Activated CD8-positive, alpha-beta memory T cell treated with anti-CD3 and anti-CD28 coated beads, Interleukin-2, amount 50 U/mL, for 4 hours (primary cell): ENCODE data around the gene GALNT10.

Experiments
- DNase-seq: peaks from one replicate; pipeline ENCODE4 v3.0.0-alpha.2; 2020

Gene GALNT10

DNA sequence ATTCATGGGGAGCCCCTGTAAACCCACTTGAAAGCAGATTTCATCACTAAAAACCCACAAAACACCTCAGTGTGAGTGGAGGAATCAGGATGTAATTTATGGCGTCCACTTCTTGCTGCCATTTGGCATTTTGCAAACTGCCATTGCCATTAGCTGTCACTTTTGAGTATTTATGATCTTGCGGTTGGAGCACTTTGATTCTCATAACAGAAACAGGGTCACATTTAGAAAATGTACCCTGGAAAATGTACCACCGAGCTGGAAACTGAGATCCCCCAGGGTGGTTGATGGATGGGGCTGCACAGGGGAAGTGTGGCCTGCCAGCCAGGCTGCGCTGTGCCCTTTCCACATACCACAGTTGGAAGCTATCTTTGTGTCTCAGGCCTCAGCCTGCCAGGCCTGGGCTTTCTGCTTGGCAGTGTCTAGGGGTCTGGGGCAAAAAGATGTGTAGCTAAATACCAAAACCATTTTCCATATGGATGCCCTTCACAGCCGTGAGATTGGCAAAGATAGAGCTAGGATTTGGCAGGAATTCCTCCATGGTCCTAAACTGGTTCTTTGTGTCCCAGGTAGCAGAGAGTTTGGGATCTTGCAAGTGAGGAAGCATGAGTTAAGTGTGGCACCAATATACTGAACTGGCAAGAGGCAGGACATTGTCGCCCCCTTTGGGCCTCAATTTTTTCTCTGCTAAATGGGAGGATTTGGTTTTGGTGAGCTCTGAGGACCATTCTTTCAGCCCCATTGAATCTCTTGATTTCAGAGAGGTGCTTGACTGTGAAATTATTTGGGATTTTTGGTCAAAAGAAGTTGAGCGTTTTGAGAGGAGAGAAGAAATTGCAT lies 46.2 kb downstream of the GALNT10 start:
- no peak for DNase-seq

DNA sequence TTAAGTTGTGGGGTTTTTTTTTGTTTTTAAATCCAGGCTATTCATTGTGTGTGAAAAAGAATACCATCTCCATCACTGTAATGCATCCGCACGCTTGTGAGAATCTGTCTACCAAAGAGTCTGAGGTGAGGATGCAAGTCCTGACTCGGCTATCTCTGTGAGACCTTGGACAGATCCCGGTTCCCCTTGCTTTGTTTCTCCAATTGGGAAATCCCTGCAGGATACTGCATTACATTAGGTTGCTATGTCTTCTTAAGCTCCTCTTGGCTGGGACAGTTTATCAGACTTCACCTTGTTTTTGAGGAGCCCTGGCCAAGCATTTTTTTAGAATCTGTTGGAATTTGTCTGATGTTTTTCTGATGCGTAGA lies 46.8 kb downstream of the GALNT10 start:
- no peak for DNase-seq

- DNase-seq = no peak
Observed at GRCh38 chr5:154237946-154238345, 47.4 kb downstream of the GALNT10 start.

DNA sequence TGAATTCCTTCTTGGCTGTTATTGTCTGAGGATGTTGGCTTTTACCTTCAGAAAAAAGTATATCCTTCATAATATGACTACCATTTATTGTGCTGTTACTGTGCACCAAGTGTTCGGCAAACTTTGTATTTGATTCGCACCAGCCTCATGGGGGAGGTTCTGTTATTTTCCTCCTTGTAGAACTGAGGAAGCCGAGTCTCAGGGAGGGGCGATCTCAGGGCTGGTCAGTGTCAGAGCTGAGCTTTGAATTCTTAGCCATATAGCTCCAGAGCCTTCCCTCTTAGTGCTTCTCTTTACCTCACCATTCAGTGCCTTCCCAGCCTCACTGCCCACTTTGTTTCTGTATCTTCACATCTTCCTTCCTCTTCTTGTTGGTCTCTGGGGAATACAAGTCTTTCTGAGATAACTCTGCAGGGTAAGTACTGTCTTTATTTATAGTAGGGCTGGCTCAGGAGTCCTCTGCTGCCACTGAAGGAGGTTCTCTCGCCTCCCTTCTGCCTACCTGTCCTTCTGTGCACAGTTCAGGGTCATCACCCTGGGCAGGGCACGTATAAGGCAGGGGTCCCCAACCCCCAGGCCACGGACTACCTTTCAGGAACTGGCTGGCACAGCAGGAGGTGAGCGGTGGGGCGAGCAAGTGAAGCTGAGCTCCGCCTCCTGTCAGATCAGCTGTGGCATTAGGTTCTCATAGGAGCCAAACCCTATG lies 48.4 kb downstream of the GALNT10 start:
- DNase-seq = no peak

DNA sequence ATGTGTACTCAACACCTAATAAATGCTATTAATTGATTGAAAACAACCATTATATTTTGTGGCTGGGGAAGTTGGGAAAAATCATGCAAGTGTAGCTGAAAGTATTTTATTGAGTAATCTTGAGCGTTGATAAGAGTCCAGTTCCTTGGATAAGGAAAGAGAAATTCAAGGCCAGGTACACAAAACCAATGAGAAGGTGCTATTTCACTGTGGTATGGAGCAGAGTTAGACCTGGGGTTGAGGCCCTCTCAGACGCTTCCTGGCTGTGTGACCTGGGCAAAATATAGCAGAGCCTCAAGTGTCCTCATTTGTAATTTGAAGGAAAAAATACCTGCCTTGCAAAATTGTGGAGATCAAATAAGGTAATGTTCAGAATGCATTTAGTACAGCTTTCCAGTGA lies 50.1 kb downstream of the GALNT10 start:
- no peak for DNase-seq

DNA sequence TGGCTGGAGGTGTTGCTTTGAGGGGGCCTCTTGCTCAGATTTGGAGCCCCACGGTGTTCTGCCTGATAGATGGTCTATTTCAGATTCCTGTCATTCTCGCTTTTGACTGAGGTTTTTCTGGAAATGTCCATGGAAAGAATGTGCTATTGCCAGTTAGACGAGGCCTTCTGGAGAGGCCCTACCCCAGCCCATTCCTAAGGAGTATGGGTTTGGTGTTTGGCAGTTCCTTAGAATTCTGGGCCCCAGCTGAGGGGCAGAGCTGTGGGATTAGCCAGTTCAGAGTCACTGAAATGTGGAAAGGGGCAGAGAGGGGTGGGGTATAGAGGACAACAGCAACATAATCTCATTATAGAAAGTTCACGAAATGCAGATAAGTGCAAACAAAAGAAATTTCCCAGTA lies 50.5 kb downstream of the GALNT10 start:
- no peak for DNase-seq

GRCh38 chr5:154242442-154242841 lies 51.9 kb downstream of the GALNT10 start:
- no peak for DNase-seq

- no peak for DNase-seq
Observed at GRCh38 chr5:154242964-154243376, 52.4 kb downstream of the GALNT10 start.

DNA sequence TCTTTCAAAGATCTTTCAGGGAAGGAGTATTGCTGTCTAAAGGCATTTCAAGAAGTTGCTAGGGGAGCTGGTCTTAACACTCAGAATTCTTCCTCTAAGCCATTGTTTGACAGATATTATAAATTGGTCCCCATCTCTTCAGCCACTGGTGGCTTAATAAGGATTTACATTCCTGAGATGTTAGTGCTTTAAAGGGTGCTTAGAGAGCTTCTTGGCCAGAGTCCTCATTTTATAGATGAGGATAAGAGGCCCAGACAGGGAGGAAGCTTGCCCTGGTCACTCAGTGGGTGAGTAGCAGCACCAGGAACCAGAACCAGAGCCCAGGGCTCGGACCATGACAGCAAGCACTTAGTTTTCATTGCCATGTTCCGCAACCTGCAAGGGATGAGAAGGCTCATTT lies 53.2 kb downstream of the GALNT10 start:
- DNase-seq = no peak

- no peak for DNase-seq
Observed at GRCh38 chr5:154244476-154244875, 53.9 kb downstream of the GALNT10 start.

DNA sequence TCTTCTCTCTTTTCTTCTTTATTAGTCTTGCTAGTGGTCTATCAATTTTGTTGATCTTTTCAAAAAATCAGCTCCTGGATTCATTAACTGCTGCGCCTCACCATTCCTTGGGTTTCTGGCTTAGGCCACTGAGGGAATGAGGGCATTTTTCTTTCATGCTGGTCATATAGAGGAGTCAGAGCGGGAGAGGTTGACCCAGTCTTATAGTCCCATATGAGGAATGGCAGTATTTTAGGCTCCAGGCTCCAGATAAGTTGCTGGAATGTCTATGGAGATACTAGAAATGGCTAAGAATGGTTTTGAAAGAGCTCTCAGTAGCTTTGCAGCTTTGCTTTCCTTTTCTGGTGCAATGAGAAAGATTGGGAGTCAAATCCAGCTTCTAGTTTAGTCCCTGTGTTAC lies 58.2 kb downstream of the GALNT10 start:
- no peak for DNase-seq

DNA sequence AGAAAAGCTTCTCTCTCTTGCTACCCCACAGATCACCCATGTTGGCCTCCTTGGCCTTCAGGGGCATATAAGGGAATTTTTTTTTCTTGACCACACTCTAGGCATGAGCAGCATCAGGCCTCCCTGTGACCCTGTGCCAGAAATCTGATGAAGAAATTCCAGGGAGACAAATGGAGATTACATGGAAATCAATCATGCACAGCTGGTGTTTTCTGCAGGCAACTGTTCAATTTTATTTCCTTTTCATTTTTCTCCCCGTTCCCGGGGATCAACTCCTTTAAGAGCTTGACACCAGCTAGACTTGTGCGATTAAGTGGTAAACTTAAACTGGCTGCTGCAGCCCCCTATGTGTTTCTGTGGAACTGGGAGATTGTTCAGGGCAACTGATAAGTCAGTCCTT lies 59.3 kb downstream of the GALNT10 start:
- no peak for DNase-seq

GRCh38 chr5:154251529-154251928 lies 61.0 kb downstream of the GALNT10 start:
- DNase-seq = no peak

- DNase-seq = no peak
Observed at GRCh38 chr5:154253807-154254206, 63.3 kb downstream of the GALNT10 start.

DNA sequence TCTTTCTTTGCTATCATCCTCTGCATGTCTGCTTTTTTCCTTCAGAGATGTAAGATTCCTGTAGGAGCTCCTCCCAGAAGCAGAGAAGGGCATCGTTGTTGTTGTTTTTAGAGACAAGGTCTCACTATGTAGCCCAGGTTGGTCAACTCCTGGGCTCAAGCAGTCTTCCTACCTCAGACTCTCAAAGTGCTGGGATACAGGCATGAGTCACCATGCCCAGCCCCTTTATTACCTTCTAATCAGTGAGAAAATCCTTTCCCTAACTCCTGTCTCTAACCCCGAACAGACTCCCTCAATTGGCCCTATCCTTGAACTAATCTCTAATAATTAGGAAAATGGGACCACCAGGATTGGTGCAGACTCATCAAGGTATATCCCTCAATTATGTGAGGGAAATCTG lies 64.4 kb downstream of the GALNT10 start:
- no peak for DNase-seq

DNA sequence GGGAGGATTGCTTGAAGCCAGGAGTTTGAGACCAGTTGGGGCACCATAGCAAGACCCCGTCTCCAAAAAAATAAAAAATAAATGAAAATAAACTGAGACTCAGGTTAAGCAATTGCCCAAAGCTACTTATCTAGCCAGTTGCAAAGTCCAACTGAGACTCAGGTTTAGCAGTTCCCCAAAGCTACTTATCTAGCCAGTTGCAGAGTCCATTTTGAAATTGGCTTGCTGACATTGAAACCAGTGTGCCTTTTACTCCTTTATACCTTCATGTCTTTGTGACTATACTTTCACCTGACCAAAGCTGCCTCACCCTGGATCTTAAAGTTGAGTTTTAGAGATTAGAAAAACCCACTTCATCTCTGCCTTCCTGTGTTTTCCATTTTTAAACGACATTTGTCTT lies 66.5 kb downstream of the GALNT10 start:
- no peak for DNase-seq

DNA sequence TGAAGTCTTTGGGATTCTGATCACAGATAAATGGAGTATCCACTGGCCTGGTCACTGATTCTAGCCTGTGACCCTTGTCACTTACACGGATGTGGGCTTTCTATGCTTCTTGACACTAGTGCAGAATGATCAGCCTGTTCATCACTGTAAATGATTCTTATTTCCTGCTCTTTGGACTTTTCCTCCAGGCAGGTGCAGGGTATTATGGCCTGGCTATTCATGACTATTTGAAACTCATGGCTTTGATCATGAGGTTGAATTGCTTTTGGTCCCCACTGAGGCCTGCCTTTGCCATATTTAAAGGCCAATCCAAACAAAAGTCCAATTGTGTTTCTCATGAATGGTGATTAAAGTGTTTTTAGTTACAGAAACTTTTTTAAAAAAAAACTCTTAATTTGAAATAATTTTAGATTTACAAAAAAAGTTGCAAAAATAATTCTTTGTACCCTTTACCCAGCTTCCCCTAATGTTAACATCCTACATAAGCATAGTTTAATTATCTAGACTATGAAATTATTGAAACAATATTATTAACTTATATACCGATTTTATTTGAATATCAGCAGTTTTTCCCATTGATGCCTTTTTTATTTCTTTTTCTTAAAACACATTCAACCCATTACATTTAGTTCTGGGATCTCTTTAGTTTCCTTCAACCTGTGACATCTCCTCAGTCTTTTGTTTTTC lies 68.1 kb downstream of the GALNT10 start:
- DNase-seq = no peak

- DNase-seq = no peak
Observed at GRCh38 chr5:154260224-154260927, 69.8 kb downstream of the GALNT10 start.

GRCh38 chr5:154262342-154262741 lies 71.8 kb downstream of the GALNT10 start:
- no peak for DNase-seq

DNA sequence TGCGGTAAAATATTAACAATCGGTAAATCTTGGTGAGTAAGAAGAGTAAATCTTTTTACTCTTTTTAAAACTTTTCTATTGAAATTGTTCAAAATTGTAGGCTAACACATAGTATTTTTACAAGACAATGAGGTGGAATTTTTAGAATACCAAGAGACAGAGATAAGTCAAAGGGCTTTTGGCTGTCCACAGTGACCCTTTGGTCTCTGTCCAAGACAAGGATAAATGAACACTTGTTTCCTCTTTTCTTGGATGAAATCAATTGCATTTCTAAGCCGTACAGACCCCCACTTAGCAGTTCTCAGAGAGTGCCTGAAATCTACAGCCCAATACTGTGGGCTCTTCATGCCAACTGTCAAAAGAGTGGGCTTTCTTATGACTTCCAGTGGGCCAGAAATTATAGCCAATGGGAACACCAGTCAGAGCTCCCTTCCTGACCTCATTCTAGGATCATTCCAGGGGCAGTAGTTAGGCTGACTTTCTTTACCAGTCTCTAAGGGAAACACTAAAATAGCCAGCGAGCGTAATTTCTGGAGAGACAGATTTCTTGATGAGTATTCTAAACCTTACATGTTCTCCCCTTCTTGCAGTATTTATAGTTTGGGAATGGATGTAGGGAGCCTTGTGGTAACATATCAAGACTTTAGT lies 74.1 kb downstream of the GALNT10 start:
- no peak for DNase-seq

DNA sequence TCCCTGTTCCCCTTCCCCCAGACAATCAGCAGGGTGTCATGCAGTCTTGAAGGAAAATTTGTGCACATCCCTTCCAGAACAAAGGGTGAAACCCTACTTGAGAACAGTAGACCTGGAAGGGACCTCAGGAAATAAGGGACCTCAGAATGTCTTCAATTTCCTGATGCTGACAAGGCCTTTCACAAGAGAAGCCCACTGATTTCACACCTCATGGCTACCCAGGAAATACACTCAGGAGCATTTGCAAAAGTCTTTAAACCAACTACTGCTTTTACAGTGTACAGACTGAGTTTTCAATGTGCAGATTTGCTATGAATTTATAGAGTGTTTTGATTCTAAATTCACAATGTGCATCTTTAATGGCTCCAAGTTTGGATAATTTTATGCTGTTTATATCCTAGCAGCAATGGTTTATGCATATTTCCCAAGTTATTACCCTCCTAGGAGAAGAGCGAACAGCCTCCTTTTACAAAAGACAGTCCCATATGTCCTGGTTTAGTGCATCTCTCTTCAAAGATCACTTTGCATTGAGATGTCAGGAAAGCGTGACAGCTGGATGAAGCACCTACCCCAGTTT lies 74.8 kb downstream of the GALNT10 start:
- no peak for DNase-seq

- no peak for DNase-seq
Observed at GRCh38 chr5:154267516-154267915, 77.0 kb downstream of the GALNT10 start.
